Retinal pigment epithelial cell (primary cell): ENCODE measurements around the gene RNASE9.

ENCODE experiments used
- DNase-seq: peaks from one replicate; pipeline ENCODE4 v3.0.0-alpha.2; 2010; ENCODE audit warnings: low read depth
- H3K4me3 ChIP-seq: 2 replicates; pipeline ENCODE4 v1.5.1; 2011; ENCODE audit warnings: mild to moderate bottlenecking, low read length, control low read depth, moderate library complexity
- TF ChIP-seq, protein P1 (sequence below): conservative IDR thresholded peaks from 2 replicates; pipeline ENCODE4 v1.5.1; 2011; ENCODE audit warnings: low read depth, low read length, control low read depth, inconsistent platforms

RNASE9 gene

GRCh38 chr14:20556500-20557211 lies 4.2 kb downstream of the RNASE9 start:
- DNase-seq, result no peak
- no peak overlapping the region for H3K4me3 ChIP-seq
- TF ChIP-seq, protein P1, sequence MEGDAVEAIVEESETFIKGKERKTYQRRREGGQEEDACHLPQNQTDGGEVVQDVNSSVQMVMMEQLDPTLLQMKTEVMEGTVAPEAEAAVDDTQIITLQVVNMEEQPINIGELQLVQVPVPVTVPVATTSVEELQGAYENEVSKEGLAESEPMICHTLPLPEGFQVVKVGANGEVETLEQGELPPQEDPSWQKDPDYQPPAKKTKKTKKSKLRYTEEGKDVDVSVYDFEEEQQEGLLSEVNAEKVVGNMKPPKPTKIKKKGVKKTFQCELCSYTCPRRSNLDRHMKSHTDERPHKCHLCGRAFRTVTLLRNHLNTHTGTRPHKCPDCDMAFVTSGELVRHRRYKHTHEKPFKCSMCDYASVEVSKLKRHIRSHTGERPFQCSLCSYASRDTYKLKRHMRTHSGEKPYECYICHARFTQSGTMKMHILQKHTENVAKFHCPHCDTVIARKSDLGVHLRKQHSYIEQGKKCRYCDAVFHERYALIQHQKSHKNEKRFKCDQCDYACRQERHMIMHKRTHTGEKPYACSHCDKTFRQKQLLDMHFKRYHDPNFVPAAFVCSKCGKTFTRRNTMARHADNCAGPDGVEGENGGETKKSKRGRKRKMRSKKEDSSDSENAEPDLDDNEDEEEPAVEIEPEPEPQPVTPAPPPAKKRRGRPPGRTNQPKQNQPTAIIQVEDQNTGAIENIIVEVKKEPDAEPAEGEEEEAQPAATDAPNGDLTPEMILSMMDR, result no peak

DNA sequence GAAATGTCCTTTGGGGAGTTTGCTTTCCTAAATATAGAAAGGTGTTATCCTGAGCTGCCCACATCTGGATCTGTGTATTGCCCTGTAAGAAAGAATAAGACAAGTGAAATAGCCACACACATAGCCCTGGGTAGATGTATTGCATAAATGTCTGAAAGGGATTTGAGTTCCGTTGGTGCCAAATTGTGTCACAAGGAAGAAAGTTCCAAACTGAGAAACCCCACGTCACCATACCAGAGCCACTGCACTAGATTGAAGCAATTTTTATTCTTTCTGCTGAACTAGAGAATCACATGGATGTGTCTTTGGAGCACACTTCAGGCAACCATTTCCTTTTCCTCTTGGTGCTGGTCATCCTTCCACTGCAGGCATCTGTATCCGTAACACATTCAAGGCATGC lies 5.0 kb downstream of the RNASE9 start:
- no peak for DNase-seq
- no peak overlapping the region for H3K4me3 ChIP-seq
- TF ChIP-seq, protein P1, result no peak

GRCh38 chr14:20553024-20553423 lies 7.8 kb downstream of the RNASE9 start:
- H3K4me3 ChIP-seq, result no peak overlapping the region
- no peak for DNase-seq
- TF ChIP-seq, protein P1, result no peak

- no peak overlapping the region for H3K4me3 ChIP-seq
- TF ChIP-seq, protein P1, result no peak
- DNase-seq, result no peak
Observed at GRCh38 chr14:20551606-20552005, 9.2 kb downstream of the RNASE9 start.

GRCh38 chr14:20550926-20551325 lies 9.9 kb downstream of the RNASE9 start:
- TF ChIP-seq, protein P1, result no peak
- no peak overlapping the region for H3K4me3 ChIP-seq
- no peak for DNase-seq

DNA sequence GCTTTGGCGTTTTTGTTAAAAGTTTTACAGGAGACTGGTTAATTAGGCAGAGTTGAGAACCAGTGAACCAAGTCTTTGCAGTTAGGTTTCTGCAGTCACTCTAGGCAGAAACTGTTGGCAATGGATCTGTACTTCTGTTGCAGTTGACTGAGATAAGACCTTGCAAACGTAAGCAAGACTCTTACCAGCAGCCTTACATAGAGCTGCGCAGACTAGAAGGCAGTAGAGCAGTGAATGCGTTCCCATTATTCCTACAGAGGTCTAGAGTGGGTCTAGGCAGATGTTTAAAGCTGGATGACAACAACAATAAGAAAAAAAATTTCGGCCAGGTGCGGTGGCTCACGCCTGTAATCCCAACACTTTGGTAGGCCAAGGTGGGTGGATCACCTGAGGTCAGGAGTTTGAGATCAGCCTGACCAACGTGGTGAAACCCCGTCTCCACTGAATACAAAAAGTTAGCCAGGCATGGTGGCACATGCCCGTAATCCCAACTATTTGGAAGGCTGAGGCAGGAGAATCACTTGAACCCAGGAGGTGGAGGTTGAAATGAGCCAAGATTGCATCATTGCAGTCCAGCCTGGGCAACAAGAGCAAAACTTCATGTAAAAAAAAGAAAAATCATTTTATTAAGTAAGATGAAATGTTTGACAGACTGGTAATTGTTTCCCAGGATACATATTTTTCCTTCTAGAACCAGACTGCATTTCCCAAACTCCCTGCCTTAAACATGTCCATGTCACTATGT lies 12.3 kb downstream of the RNASE9 start:
- no peak overlapping the region for H3K4me3 ChIP-seq
- TF ChIP-seq, protein P1, result no peak

DNA sequence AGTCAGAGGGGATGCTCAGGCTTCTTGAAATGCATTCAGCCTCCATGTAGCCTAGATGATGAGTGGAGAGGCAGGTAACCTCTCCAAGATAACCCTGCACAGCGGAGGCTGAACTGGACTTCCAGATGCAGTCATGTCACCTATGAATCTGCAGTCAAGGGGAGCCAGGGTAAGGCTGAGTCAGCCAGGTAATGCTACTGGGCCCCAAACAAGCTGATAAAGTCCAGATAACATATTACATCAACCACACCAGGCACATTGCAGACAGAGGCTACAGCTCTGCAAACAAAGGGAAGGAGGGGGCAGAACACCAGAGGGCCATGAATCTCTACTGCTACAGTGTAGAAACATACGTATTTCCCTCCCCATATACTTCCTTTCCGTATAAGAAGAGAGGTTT lies 14.0 kb downstream of the RNASE9 start:
- TF ChIP-seq, protein P1, result no peak
- DNase-seq, result no peak
- no peak overlapping the region for H3K4me3 ChIP-seq

More for the DNA sequence above, 12.3 kb downstream of the RNASE9 start:
- DNase-seq, result no peak
